ENCODE data around the gene HOXC6. TPM values are rescaled to one million over a fixed set of nuclear protein-coding genes. Genes with fewer than 3 reads are reported as not detected.
A peak's percentile ranks its signal among the peaks of the same experiment; 100 is the strongest.

Gene HOXC6
- total and polyA plus RNA-seq, 10 of the 15 experiments (the other 5 are each of a cell fraction or from before 2014, with no cell fraction given), result 0.02 to 0.55 (median 0.45) TPM; not detected in 4

DNA sequence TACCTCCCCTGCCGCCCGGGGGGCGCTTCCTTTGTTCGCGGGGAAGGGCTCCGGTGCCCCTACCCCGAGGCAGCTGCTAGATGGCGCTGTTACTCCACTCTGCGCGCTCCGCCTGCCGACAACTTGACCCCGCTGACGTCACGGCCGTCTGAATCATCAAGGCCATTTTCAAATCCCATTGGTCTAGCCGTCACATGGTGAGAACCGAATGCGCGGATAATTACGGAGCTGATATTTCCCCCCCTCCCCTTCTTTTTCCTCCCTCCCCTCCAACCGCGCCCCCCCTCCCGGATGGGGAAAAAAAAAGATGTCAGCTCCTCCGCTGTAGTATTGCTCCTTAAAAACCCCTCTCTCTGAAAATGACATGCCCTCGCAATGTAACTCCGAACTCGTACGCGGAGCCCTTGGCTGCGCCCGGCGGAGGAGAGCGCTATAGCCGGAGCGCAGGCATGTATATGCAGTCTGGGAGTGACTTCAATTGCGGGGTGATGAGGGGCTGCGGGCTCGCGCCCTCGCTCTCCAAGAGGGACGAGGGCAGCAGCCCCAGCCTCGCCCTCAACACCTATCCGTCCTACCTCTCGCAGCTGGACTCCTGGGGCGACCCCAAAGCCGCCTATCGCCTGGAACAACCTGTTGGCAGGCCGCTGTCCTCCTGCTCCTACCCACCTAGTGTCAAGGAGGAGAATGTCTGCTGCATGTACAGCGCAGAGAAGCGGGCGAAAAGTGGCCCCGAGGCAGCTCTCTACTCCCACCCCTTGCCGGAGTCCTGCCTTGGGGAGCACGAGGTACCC lies 43.1 kb upstream of the HOXC6 start, which contains the start of gene HOXC10 (continued):
- TF ChIP-seq CTCF (IDR thresholded peaks at IDR 0.05 in 2 of 3, conservative IDR thresholded peaks at IDR 0.05 in 1 of 3; ENCODE audit: control insufficient read depth in 2 of 3, extremely low read depth in 1 of 3, insufficient read depth in 1 of 3, low read depth in 3 of 3, low read length in 3 of 3), result peak; percentile 67 to 93 (median 86)
- peak; percentile 55 for TF ChIP-seq SMC3 (IDR thresholded peaks at IDR 0.05; ENCODE audit: borderline replicate concordance, low read length)
- TF ChIP-seq, protein P1, sequence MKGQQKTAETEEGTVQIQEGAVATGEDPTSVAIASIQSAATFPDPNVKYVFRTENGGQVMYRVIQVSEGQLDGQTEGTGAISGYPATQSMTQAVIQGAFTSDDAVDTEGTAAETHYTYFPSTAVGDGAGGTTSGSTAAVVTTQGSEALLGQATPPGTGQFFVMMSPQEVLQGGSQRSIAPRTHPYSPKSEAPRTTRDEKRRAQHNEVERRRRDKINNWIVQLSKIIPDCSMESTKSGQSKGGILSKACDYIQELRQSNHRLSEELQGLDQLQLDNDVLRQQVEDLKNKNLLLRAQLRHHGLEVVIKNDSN (IDR thresholded peaks at IDR 0.05; ENCODE audit: borderline replicate concordance, extremely low read length, insufficient read depth, low read depth, low read length), result peak; percentile 60
- TF ChIP-seq BMI1 (IDR thresholded peaks at IDR 0.05; ENCODE audit: borderline replicate concordance), result 0 out of 2 replicates have a peak, but pooled peaks have one; percentile 7
- peak; percentile 75; the same call in 1 of the 2 replicates for TF ChIP-seq RFX5 (IDR thresholded peaks at IDR 0.05; ENCODE audit: low read depth, low read length)
- peak; percentile 94 for TF ChIP-seq NR2F1 (conservative IDR thresholded peaks at IDR 0.05)
- peak; percentile 82 for TF ChIP-seq SUZ12 (IDR thresholded peaks at IDR 0.05; ENCODE audit: unreplicated experiment)
- TF ChIP-seq CREM (IDR thresholded peaks at IDR 0.05; ENCODE audit: low read depth), result peak; percentile 92
- peak; percentile 91 for TF ChIP-seq CREB1 (IDR thresholded peaks at IDR 0.05; ENCODE audit: low read depth)
- peak; percentile 77 for TF ChIP-seq RAD21 (IDR thresholded peaks at IDR 0.05; ENCODE audit: insufficient read depth, low read depth, low read length)
- no peak for TF ChIP-seq ZBED1 (IDR thresholded peaks at IDR 0.05; ENCODE audit: borderline replicate concordance)
- TF ChIP-seq CHD2 (IDR thresholded peaks at IDR 0.05; ENCODE audit: borderline replicate concordance, low read depth, low read length), result no peak
- peak; percentile 63; the same call in 1 of the 2 replicates for TF ChIP-seq RAD51 (IDR thresholded peaks at IDR 0.05)
- TF ChIP-seq JUND (IDR thresholded peaks at IDR 0.05; ENCODE audit: low read depth, low read length), result 0 out of 2 replicates have a peak, but pooled peaks have one; percentile 8

All from GM12878 (cell line).